Neural crest cell (in vitro differentiated cells): Measurements from ENCODE around the gene NUDC. TPM values are rescaled to one million over a fixed set of nuclear protein-coding genes. Genes with fewer than 3 reads are reported as not detected.

ENCODE experiments used
- DNase-seq: peaks from one replicate; pipeline ENCODE4 v3.0.0; 2021; ENCODE audit warnings: low read depth, mixed read lengths, low spot score
- H3K27ac Mint-ChIP-seq: one replicate; pipeline ENCODE4 v1.8.0; 2021; ENCODE audit warnings: mild to moderate bottlenecking, mixed read lengths; ENCODE audit not compliant: unreplicated experiment
- H3K27me3 Mint-ChIP-seq: 2 replicates; pipeline ENCODE4 v1.8.0; 2021; ENCODE audit warnings: low read depth, mild to moderate bottlenecking, mixed read lengths
- H3K36me3 Mint-ChIP-seq: 2 replicates; pipeline ENCODE4 v1.8.0; 2021; ENCODE audit warnings: low read depth, mild to moderate bottlenecking, mixed read lengths
- H3K4me1 Mint-ChIP-seq: 2 replicates; pipeline ENCODE4 v1.8.0; 2021; ENCODE audit warnings: mixed read lengths
- H3K4me3 Mint-ChIP-seq: one replicate; pipeline ENCODE4 v1.8.0; 2021; ENCODE audit warnings: mild to moderate bottlenecking, mixed read lengths
- H3K9me3 Mint-ChIP-seq: 2 replicates; pipeline ENCODE4 v1.8.0; 2021; ENCODE audit warnings: mixed read lengths
- total RNA-seq: library from RNA; stranded (reverse); gene quantifications from 2 replicates; pipeline ENCODE4 v1.2.1, GENCODE V29; 2021
- TF ChIP-seq, protein P1 (sequence below): fragments of 200-600 bp; sonication (generic); conservative IDR thresholded peaks from 2 replicates; pipeline ENCODE4 v1.5.0; 2021; ENCODE audit warnings: antibody characterized with exemption, mild to moderate bottlenecking

The NUDC gene
- total RNA-seq, 1 donor from 2014 or later = 96.1 TPM

- no peak for DNase-seq
- H3K4me3 Mint-ChIP-seq = peak overlapping the region; percentile 56
- no peaks in the 10 kb centered on the region for H3K27me3 Mint-ChIP-seq
- peaks cover 14% of the 10 kb centered on the region for H3K36me3 Mint-ChIP-seq
- H3K9me3 Mint-ChIP-seq = no peaks in the 10 kb centered on the region
- H3K27ac Mint-ChIP-seq = no peak overlapping the region
- H3K4me1 Mint-ChIP-seq = peaks cover 16% of the 10 kb centered on the region
- TF ChIP-seq, protein P1, sequence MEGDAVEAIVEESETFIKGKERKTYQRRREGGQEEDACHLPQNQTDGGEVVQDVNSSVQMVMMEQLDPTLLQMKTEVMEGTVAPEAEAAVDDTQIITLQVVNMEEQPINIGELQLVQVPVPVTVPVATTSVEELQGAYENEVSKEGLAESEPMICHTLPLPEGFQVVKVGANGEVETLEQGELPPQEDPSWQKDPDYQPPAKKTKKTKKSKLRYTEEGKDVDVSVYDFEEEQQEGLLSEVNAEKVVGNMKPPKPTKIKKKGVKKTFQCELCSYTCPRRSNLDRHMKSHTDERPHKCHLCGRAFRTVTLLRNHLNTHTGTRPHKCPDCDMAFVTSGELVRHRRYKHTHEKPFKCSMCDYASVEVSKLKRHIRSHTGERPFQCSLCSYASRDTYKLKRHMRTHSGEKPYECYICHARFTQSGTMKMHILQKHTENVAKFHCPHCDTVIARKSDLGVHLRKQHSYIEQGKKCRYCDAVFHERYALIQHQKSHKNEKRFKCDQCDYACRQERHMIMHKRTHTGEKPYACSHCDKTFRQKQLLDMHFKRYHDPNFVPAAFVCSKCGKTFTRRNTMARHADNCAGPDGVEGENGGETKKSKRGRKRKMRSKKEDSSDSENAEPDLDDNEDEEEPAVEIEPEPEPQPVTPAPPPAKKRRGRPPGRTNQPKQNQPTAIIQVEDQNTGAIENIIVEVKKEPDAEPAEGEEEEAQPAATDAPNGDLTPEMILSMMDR = no peak
Observed at GRCh38 chr1:26894263-26894662, 27.3 kb upstream of the NUDC start.

DNA sequence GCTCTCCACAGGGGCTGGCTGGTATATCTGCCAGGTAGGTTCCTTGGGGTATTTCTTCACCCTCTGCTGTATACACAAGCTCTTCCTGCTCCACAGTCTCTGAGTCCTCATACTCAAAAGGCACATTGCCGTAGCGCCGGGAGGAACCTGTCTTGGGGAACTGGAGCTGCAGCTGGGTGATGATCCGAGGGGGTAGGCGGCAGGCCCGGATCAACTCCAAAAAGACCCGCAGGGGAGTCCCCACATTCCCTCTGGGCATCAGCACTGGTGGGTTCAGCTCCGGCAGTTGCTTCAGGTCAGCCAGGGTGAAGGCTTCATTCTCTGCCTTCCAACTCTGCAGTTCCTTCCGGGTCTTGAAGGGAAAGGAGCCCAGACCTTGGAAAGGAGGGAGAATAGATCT is 24.2 kb upstream of the NUDC start:
- Mint-ChIP-seq H3K27me3 (peaks cover 5% of the 10 kb centered on the region), H3K4me1 (peaks cover 30% of the 10 kb centered on the region), H3K9me3 (peaks cover 3% of the 10 kb centered on the region), H3K4me3 (peak overlapping the region; percentile 41), H3K27ac (no peak overlapping the region), H3K36me3 (peaks cover 11% of the 10 kb centered on the region)
- DNase-seq = no peak
- TF ChIP-seq, protein P1 = no peak

DNA sequence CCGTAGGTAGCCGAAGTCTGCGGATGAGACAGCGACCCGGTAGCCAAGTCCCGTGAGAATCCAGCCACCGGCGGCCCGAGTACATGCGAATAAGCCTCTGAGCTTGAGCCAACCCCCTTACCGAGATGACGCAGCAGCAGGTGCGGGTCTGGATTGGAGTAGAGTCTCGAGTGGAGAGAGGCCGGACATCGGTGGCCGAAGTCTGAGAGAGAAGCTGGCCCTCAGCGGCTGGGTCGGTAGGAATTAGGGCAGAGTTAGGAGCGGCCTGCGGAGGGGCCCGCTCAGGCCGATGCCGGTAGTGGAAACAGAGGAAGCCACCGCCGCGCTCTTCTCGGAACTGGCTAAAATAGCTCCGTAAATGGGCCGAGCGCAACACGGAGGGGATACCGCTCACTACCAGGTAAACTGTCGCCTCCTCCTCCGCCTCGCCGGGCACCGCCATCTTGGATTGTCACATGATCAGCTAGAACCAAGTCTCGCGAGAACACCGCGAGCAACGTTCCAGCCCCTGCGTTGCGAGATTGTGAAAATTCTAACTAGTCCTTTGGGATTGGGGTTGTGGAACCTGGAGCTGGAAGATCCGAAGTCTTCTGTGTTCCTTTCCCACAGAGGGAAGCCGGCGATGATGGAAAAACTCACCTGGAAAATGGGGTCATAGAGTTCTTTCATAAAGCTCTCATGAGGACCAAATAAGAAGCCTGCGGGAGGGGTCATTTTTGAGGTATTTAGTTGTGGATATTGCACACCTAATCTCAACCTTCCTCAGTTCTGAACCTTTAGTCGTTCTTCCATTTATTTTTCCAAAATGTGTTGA is 21.3 kb upstream of the NUDC start, which contains the start of gene GPATCH3:
Gene GPATCH3, minus strand, starts transcription at position 467 of the 814 bp plus-strand sequence. Its CDS starts 25 bp downstream, at position 442.
- Mint-ChIP-seq H3K4me3 (peak within 1 kb of the TSS; percentile 89), H3K9me3 (peaks cover 3% of the 10 kb centered on the region), H3K27ac (peak within 1 kb of the TSS; percentile 95), H3K4me1 (peaks cover 31% of the 10 kb centered on the region), H3K27me3 (peaks cover 5% of the 10 kb centered on the region), H3K36me3 (no peaks in the 10 kb centered on the region)
- TF ChIP-seq, protein P1 = no peak
- peak; percentile 88 for DNase-seq

GRCh38 chr1:26900815-26901511 is 20.6 kb upstream of the NUDC start:
- peaks cover 3% of the 10 kb centered on the region for H3K9me3 Mint-ChIP-seq
- TF ChIP-seq, protein P1 = no peak
- peak overlapping the region; percentile 89 for H3K4me3 Mint-ChIP-seq
- peak overlapping the region; percentile 95 for H3K27ac Mint-ChIP-seq
- DNase-seq = no peak
- H3K36me3 Mint-ChIP-seq = no peaks in the 10 kb centered on the region
- peaks cover 31% of the 10 kb centered on the region for H3K4me1 Mint-ChIP-seq
- H3K27me3 Mint-ChIP-seq = peaks cover 7% of the 10 kb centered on the region

- Mint-ChIP-seq H3K4me3 (no peak overlapping the region), H3K27ac (no peak overlapping the region)
- no peak for DNase-seq
Observed at GRCh38 chr1:26907071-26907917, 14.2 kb upstream of the NUDC start.

More at GRCh38 chr1:26907071-26907917, 14.2 kb upstream of the NUDC start:
- Mint-ChIP-seq H3K4me1 (peaks cover 1% of the 10 kb centered on the region), H3K9me3 (no peaks in the 10 kb centered on the region), H3K36me3 (no peaks in the 10 kb centered on the region), H3K27me3 (peaks cover 18% of the 10 kb centered on the region)
- TF ChIP-seq, protein P1 = no peak
